Glutamatergic neuron (in vitro differentiated cells): ENCODE results near the gene MYO5B. TPM values are rescaled to one million over a fixed set of nuclear protein-coding genes. Genes with fewer than 3 reads are reported as not detected.

Experiments
- DNase-seq: peaks from one replicate; pipeline ENCODE4 v3.0.0; 2022
- H3K27ac Mint-ChIP-seq: one replicate; pipeline ENCODE4 v1.8.0; 2020; ENCODE audit warnings: mild to moderate bottlenecking, mixed read lengths, inconsistent platforms; ENCODE audit not compliant: unreplicated experiment
- H3K27me3 Mint-ChIP-seq: one replicate; pipeline ENCODE4 v1.8.0; 2020; ENCODE audit warnings: mild to moderate bottlenecking, moderate library complexity, mixed read lengths, inconsistent platforms; ENCODE audit not compliant: unreplicated experiment
- H3K36me3 Mint-ChIP-seq: one replicate; pipeline ENCODE4 v1.8.0; 2020; ENCODE audit warnings: mild to moderate bottlenecking, mixed read lengths, inconsistent platforms; ENCODE audit not compliant: unreplicated experiment
- H3K4me1 Mint-ChIP-seq: one replicate; pipeline ENCODE4 v1.8.0; 2020; ENCODE audit warnings: mild to moderate bottlenecking, low read depth, mixed read lengths, inconsistent platforms; ENCODE audit not compliant: unreplicated experiment
- H3K4me3 Mint-ChIP-seq: one replicate; pipeline ENCODE4 v1.8.0; 2020; ENCODE audit warnings: mild to moderate bottlenecking, mixed read lengths, inconsistent platforms; ENCODE audit not compliant: unreplicated experiment
- H3K9me3 Mint-ChIP-seq: one replicate; pipeline ENCODE4 v1.8.0; 2020; ENCODE audit warnings: mild to moderate bottlenecking, moderate library complexity, mixed read lengths, inconsistent platforms; ENCODE audit not compliant: unreplicated experiment
- total RNA-seq: library from RNA; stranded (reverse); fragmentation: NEBNext Ultra II Directional; extraction: Animal tissue kit (Norgen Biotek cat#: 25700); gene quantifications from one replicate; pipeline ENCODE4 v1.2.1, GENCODE V29; 2021; ENCODE audit not compliant: unreplicated experiment
- TF ChIP-seq, protein P1 (sequence below): fragments of 200-600 bp; sonication (generic); IDR thresholded peaks from one replicate; pipeline ENCODE4 v1.5.0; 2021; ENCODE audit not compliant: partially characterized antibody, unreplicated experiment

MYO5B gene
- total RNA-seq, 1 donor from 2014 or later, result 2.7 TPM

DNA sequence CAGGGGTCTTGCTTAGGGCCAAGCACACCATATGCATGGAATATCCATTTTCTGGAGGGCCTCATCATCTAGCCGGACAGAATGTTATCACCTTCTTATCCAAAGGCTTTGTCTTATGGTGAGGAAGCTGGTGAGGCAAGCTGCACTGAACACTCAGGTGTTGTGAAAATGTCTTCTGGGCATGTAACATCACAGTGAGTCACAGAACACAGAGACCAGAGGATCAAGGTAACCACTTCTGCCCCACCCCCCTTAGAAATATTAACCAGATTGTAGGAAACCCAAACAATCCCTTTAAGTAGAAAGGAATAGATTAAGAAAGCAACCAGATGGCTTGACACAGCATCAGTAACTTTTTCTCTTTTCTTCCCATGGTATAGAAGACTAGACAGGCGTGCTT, 51.1 kb downstream of the MYO5B start:
- H3K36me3 Mint-ChIP-seq, result no peaks in the 10 kb centered on the region
- H3K27ac Mint-ChIP-seq, result no peak overlapping the region
- H3K9me3 Mint-ChIP-seq, result peaks cover 2% of the 10 kb centered on the region
- no peak overlapping the region for H3K4me3 Mint-ChIP-seq
- no peaks in the 10 kb centered on the region for H3K4me1 Mint-ChIP-seq
- TF ChIP-seq, protein P1, sequence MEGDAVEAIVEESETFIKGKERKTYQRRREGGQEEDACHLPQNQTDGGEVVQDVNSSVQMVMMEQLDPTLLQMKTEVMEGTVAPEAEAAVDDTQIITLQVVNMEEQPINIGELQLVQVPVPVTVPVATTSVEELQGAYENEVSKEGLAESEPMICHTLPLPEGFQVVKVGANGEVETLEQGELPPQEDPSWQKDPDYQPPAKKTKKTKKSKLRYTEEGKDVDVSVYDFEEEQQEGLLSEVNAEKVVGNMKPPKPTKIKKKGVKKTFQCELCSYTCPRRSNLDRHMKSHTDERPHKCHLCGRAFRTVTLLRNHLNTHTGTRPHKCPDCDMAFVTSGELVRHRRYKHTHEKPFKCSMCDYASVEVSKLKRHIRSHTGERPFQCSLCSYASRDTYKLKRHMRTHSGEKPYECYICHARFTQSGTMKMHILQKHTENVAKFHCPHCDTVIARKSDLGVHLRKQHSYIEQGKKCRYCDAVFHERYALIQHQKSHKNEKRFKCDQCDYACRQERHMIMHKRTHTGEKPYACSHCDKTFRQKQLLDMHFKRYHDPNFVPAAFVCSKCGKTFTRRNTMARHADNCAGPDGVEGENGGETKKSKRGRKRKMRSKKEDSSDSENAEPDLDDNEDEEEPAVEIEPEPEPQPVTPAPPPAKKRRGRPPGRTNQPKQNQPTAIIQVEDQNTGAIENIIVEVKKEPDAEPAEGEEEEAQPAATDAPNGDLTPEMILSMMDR, result no peak
- no peak for DNase-seq
- peaks cover 2% of the 10 kb centered on the region for H3K27me3 Mint-ChIP-seq

DNA sequence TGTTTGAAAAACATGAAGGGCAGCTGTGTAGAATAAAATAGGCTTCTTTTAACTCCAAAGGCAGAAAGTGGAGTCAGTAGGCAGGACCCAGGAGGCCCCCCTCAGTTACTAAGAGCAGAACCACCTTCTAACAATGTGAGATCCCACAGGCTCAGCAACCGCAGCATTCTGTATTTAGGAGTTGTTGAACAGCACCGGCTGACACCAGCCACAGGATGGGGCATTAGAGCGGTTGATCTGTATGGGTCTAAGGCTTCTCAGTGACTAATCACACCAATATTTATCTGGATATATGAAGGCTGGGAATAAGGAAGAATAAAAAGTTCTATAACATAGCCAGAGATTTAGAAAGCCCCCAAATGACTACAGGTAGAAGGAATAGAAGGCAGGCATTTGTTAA, 51.7 kb downstream of the MYO5B start:
- Mint-ChIP-seq H3K27me3 (peaks cover 2% of the 10 kb centered on the region), H3K4me3 (no peak overlapping the region), H3K36me3 (no peaks in the 10 kb centered on the region), H3K27ac (no peak overlapping the region), H3K9me3 (peaks cover 2% of the 10 kb centered on the region), H3K4me1 (no peaks in the 10 kb centered on the region)
- TF ChIP-seq, protein P1, result no peak
- no peak for DNase-seq

DNA sequence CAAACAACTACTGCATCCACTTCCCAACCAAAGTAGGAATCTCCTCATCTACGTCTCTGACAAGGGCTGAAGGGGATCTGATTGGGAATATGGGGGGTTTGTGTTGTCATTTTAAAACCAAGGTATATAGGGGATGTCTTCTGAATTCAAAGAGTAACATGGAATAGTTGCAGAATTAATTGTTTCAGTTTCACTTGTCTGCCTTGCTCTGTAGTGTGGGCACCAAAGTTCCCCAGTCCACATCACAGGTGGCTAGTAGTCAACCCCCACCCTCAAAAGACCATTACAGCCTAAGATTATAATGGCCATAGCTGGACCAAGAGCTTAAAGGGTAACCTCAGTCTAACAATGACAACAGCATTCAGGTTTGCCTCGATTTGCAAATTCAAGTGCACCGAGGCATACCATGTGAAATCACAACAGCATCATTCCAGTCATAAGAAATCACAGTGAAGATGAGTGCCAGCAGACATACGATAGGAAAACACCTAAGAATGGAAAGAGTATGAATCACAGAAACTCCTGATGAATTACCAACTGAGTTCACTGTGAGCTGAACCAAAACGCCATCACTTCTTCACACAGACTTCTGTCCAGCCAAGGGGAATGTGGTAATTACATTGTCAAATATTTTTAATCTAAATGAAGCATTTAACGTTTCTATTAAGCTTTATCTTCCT, 52.4 kb downstream of the MYO5B start:
- TF ChIP-seq, protein P1, result no peak
- Mint-ChIP-seq H3K9me3 (peaks cover 2% of the 10 kb centered on the region), H3K36me3 (no peaks in the 10 kb centered on the region), H3K27ac (no peak overlapping the region), H3K4me1 (no peaks in the 10 kb centered on the region), H3K27me3 (peaks cover 2% of the 10 kb centered on the region), H3K4me3 (no peak overlapping the region)
- DNase-seq, result no peak

DNA sequence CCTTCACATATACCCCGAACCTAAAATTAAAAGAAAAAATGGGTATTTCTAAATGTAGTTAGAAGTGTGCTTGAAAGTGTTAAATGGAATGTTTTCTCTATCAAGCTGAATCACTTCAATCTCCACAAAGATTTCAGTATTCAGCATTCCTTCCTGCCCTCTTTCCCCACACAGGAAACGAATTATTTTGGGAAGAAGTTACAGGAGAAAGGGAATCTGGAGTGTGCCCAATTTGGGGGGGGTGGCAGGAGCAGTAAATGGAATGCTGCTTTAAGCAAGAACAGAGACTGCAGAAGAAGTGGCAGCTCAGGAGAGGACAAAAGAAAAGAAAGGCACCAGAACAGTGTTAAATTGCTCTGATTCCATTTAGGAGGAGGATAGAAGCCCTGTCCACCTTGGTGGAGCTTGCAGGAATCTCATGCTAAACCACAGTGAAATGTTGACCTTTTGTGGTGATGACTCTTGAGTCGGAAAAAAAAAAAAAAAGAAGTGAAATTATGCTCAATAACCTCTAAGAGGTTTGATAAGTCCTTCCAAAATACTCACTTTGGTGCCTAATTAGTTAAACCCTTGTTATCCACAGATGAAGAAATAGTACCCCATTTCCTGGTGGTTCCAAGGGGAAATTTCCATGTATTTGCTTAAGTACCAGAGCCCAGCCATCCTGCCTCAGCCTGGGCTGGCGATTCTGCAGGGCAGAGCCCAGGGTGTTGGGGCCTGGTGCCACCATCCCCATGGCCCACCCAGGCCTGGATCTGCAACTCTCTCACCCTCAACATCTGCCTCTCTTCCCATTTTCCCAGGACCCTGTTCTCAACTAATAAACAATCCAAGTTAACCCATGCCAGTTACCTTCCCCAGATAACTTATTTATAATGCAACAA, 56.5 kb downstream of the MYO5B start:
- no peaks in the 10 kb centered on the region for H3K36me3 Mint-ChIP-seq
- TF ChIP-seq, protein P1, result no peak
- no peak overlapping the region for H3K27ac Mint-ChIP-seq
- no peak overlapping the region for H3K4me3 Mint-ChIP-seq
- H3K27me3 Mint-ChIP-seq, result peaks cover 2% of the 10 kb centered on the region
- H3K4me1 Mint-ChIP-seq, result no peaks in the 10 kb centered on the region
- H3K9me3 Mint-ChIP-seq, result no peaks in the 10 kb centered on the region
- DNase-seq, result no peak

DNA sequence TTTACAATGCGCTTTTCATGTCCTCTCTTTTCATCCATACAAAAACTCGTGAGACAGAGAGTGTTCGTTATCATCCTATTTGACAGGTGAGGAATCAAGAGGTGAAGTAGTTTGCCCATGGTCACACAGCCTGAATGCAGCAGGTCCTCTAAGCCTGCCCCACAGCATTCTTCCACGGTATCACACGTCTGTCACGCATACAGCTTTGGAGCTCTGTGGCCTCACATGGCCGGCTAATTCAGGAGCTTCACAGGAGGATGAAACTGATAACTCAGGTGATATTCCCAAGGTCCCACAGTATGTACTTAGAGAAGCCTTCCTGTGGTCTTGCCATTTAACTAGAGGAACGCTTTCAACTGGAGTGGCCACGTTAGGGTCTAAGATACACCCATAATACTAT, 59.0 kb downstream of the MYO5B start:
- Mint-ChIP-seq H3K4me3 (no peak overlapping the region), H3K27me3 (peaks cover 2% of the 10 kb centered on the region), H3K36me3 (no peaks in the 10 kb centered on the region), H3K27ac (no peak overlapping the region), H3K9me3 (no peaks in the 10 kb centered on the region), H3K4me1 (no peaks in the 10 kb centered on the region)
- TF ChIP-seq, protein P1, result no peak
- no peak for DNase-seq
